GM19238 (cell line): ENCODE measurements around the gene CUL9.
"Not testable (repeated sequence)": the region's sequence is repeated elsewhere in the genome, so short reads cannot be mapped to it uniquely, and the experiment has no call there.

Source experiments
- DNase-seq: peaks from one replicate; pipeline ENCODE4 v3.0.0; 2011; ENCODE audit warnings: low spot score; ENCODE audit not compliant: insufficient read length

The CUL9 gene

DNA sequence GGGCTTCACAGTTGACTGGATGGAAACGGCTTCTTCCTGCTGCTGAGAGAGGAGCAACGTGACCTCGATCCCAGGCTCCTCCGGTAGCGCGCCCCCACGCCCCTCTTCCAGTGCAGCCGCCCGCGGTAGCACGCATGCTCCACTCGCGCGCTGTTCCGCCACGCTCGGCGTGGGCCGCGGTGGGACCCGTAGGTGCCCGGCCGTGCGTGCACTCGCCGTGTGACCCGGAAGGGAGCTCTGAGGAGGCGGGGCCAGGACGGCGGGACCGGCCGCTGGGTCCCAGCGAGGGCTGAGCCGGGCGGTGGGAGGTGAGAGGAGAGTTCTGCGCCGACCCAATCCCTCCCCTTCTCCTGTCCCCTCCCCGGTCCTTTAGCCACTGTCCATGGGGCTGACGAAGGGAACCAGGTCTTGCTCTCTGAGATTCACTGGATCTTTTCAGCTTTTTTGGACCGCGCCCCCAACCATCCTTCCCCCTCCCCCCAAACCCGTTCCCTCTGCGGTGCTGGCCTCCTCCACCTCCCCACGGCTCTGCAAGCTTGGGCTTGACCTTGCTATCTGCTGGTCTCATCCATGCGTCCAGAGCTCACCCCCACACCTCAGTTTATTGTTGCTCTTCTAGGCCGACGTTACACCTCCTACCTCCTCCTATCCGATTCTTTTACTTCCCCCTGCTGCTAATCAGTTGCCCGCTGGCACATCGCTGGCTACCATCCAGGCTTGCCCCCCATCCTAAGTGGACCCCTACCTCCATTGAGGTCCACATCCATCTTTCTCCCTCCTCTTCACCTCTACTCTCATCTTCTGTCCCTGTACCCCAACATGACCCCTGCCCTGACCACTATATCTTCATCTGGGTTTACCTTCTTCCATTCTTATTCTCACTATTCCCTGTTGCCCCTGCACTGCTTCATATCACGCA, at the start of gene CUL9:
Gene CUL9 (plus strand): TSS at position 255 of the 919 bp plus-strand sequence. CDS start 2,115 bp downstream, outside the sequence.
- peak; percentile 95 for DNase-seq

DNA sequence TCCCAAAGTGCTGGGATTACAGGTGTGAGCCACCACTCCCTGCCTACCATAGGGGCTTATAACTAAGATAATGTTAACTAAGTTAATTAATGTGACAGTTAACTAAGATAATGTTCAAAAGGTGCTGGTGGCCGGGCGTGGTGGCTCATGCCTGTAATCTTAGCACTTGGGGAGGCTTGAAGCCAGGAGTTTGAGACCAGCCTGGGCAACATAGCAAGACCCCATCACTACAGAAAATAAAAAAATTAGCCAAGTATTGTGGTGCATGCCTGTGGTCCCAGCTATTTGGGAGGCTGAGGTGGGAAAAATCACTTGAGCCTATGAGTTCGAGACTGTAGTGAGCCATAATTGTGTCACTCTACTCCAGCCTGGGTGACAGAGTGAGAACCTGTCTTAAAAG, 43.7 kb upstream of the CUL9 start:
- DNase-seq, result no peak

DNA sequence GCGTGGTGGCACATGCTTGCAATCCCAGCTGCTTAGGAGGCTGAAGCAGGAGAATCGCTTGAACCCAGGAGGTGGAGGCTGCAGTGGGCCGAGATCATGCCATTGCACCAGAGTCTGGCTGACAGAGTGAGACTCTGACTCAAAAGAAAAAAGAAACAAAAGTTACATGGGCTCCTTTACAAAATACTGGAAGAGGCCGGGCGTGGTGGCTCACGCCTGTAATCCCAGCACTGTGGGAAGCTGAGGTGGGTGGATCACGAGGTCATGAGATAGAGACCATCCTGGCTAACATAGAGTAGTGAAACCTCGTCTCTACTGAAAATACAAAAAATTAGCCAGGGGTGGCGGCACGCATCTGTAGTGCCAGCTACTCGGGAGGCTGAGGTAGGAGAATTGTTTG, 42.0 kb upstream of the CUL9 start:
- DNase-seq, result not testable (repeated sequence)

DNA sequence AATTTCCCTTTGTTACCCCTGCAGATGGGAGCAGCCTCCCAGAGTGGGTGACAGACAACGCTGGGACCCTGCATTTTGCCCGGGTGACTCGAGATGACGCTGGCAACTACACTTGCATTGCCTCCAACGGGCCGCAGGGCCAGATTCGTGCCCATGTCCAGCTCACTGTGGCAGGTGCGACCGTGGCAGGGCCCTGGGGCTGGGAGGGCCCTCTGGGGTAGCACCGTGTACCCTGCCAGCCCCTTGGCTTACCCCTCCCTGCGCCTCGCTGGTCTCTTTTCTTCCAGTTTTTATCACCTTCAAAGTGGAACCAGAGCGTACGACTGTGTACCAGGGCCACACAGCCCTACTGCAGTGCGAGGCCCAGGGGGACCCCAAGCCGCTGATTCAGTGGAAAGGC, 40.4 kb upstream of the CUL9 start:
- DNase-seq, result no peak

DNA sequence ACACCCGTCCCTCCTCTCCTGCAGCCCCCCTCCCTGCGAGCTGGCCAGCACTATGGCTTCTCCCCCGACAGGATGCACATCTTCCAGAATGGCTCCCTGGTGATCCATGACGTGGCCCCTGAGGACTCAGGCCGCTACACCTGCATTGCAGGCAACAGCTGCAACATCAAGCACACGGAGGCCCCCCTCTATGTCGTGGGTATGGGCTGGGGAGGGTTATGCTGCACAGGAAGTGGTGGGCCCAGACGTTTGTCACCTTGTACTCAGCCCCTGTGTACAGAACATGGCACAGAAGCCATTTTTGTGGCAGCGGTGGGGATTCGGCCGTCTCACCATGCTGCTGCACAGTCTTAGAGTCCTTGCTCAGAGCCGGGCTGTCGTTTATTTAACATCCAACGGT, 39.9 kb upstream of the CUL9 start:
- DNase-seq, result no peak

GRCh38 chr6:43143235-43144128, 38.5 kb upstream of the CUL9 start:
- peak; percentile 91 for DNase-seq

DNA sequence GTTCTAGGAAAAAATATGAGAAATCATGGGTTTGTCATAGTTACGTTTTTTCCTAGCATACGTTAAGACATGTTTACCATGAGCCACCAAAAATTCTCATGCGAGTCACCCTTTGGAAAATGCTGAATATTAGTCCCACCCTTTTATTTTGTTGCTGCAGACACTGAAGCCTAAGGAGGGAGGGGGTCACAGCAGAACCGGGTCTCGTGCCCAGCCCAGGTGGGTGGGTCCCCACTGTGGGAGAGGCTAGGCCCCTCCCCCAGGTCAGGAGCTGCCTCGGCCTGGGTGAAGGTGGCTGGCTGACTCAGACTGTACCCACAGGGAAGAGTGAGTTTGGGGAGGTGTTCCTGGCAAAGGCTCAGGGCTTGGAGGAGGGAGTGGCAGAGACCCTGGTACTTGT, 37.1 kb upstream of the CUL9 start:
- no peak for DNase-seq

DNA sequence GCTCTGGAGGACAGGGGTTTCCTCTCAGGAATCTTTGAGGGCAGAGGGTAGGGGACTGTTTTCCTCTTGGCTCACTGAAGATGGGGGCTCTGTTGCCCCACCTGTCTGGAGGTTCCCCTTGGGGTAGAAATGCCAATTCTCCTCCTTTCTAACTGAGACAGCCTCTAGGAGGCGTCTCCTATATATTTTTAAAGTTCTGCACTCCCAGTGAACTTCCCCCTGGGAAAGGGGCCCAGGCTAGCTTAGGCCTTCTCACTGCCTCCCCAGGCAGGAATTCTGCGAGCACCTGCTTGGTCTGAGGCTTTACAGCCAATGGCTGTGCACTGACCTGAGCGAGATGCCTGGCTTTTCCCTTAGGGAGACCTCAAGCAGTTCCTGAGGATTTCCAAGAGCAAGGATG, 35.7 kb upstream of the CUL9 start:
- no peak for DNase-seq

- DNase-seq, result no peak
Observed at GRCh38 chr6:43146709-43147688, 35.0 kb upstream of the CUL9 start.

DNA sequence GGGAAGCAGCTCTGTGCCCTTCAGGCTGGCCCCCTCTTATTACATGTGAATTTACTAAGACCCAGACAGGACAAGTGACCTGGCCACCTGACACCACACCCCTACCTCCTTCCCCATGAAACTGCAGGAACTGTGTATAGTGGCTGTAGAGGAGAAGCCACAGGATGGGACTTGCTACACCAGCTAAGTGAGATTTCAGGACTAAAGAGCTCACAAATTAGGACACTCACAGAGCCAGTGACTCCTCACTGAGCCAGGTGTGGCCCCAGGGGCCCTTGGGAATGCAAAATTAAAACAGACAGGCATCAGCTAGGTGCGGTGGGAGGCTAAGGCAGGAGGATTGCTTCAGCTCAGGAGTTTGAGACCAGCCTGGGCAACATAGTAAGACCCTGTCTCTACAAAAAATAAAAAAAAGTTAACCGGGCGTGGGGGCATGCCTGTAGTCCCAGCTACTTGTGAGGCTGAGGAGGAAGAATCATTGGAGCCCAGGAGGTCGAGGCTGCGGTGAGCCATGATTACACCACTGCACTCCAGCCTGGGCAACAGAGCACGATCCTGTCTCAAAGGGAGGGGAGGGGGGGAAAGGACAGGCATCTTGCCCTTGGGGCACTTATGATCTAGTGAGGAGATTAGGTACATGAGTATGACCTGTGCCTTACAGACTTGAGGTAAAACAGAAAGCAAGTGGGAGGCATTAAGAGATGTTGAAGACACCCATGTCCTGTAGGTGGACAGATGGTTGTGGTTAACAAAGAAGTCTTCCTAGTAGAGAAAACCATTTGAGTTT, 34.1 kb upstream of the CUL9 start:
- no peak for DNase-seq

DNA sequence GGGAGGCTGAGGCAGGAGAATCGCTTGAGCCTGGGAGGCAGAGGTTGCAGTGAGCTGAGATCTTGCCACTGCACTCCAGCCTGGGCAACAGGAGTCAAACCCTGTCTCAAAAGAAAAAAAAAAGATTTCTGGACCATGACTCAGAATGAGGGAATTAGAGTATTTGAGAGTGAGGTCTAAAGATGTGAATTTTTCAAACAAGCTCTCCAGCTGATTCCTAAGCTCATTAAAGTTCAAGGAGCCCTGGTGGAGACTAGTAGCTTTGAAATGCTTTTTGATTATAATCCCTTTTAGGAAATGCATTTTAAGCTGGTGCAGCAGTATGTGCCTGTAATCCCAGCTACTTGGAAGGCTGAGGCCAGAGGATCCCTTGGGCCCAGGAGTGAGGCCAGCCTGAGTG, 32.7 kb upstream of the CUL9 start:
- no peak for DNase-seq

- no peak for DNase-seq
Observed at GRCh38 chr6:43150051-43150751, 31.8 kb upstream of the CUL9 start.

- no peak for DNase-seq
Observed at GRCh38 chr6:43159599-43159998, 22.4 kb upstream of the CUL9 start.

DNA sequence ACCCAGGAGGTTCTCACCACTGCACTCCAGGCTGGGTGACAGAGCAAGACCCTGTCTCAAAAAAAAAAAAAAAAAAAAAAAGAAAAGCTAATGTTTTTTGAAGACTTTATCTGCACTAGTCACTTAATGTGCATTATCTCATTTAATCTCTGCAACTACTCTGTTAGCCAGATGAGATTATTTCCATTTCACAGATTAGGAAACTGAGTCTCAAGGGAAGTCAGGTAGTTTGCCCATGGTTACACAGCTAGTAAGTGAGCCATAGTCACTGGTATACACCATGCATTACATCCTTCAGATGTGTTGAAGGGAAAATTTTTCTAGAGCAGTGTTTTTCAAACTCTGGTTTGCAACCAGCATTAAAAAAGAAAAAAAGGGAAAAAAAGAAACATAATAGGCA, 18.1 kb upstream of the CUL9 start:
- DNase-seq, result no peak

GRCh38 chr6:43170417-43170930, 11.5 kb upstream of the CUL9 start:
- no peak for DNase-seq

GRCh38 chr6:43170931-43171706, 10.9 kb upstream of the CUL9 start, which contains the start of gene SRF:
SRF (plus strand) TSS chr6:43171269; CDS start chr6:43171657, 388 bp downstream.
- peak; percentile 91 for DNase-seq

GRCh38 chr6:43171707-43172103, 10.3 kb upstream of the CUL9 start:
- peak; percentile 19 for DNase-seq
